ENCODE data around the gene EFCAB13. TPM values are rescaled to one million over a fixed set of nuclear protein-coding genes. Genes with fewer than 3 reads are reported as not detected.
"Not testable (repeated sequence)": the region's sequence is repeated elsewhere in the genome, so short reads cannot be mapped to it uniquely, and the experiment has no call there.

EFCAB13 gene
- total RNA-seq, 1 donor from 2014 or later = 5.2 TPM

GRCh38 chr17:47363171-47363570 is 39.4 kb downstream of the EFCAB13 start:
- TF ChIP-seq CTCF (IDR thresholded peaks at IDR 0.05; ENCODE audit: unreplicated experiment) = no peak
- Mint-ChIP-seq H3K36me3 (ENCODE audit: insufficient read depth) (no peaks in the 10 kb centered on the region), H3K27ac (no peak overlapping the region), H3K4me3 (ENCODE audit: low read depth) (no peak overlapping the region), H3K9me3 (ENCODE audit: low read depth) (peaks cover 11% of the 10 kb centered on the region), H3K4me1 (ENCODE audit: low read depth) (no peaks in the 10 kb centered on the region), H3K27me3 (no peaks in the 10 kb centered on the region)
- no peak for DNase-seq (ENCODE audit: low spot score, unreplicated experiment)

- DNase-seq (ENCODE audit: low spot score, unreplicated experiment) = no peak
Measured at GRCh38 chr17:47367257-47367656, 43.5 kb downstream of the EFCAB13 start.

GRCh38 chr17:47368262-47368661 is 44.5 kb downstream of the EFCAB13 start:
- DNase-seq (ENCODE audit: low spot score, unreplicated experiment) = no peak
- Mint-ChIP-seq H3K27me3 (no peaks in the 10 kb centered on the region), H3K27ac (no peak overlapping the region), H3K4me1 (ENCODE audit: low read depth) (no peaks in the 10 kb centered on the region), H3K4me3 (ENCODE audit: low read depth) (no peak overlapping the region), H3K9me3 (ENCODE audit: low read depth) (peaks cover 12% of the 10 kb centered on the region), H3K36me3 (ENCODE audit: insufficient read depth) (peaks cover 1% of the 10 kb centered on the region)
- no peak for TF ChIP-seq CTCF (IDR thresholded peaks at IDR 0.05; ENCODE audit: unreplicated experiment)

More at GRCh38 chr17:47367257-47367656, 43.5 kb downstream of the EFCAB13 start:
- Mint-ChIP-seq H3K4me1 (ENCODE audit: low read depth) (no peaks in the 10 kb centered on the region), H3K27me3 (no peaks in the 10 kb centered on the region), H3K9me3 (ENCODE audit: low read depth) (peaks cover 14% of the 10 kb centered on the region), H3K4me3 (ENCODE audit: low read depth) (no peak overlapping the region), H3K27ac (no peak overlapping the region), H3K36me3 (ENCODE audit: insufficient read depth) (no peaks in the 10 kb centered on the region)
- TF ChIP-seq CTCF (IDR thresholded peaks at IDR 0.05; ENCODE audit: unreplicated experiment) = no peak

- H3K4me3 Mint-ChIP-seq (ENCODE audit: low read depth); H3K9me3 Mint-ChIP-seq (ENCODE audit: low read depth); H3K4me1 Mint-ChIP-seq (ENCODE audit: low read depth); H3K27ac Mint-ChIP-seq; H3K36me3 Mint-ChIP-seq (ENCODE audit: insufficient read depth); DNase-seq (ENCODE audit: low spot score, unreplicated experiment); H3K27me3 Mint-ChIP-seq: not testable (repeated sequence)
Measured at GRCh38 chr17:47370899-47371298, 47.1 kb downstream of the EFCAB13 start.

- H3K27ac Mint-ChIP-seq = no peak overlapping the region
Measured at GRCh38 chr17:47373002-47373401, 49.2 kb downstream of the EFCAB13 start.

More at GRCh38 chr17:47373002-47373401, 49.2 kb downstream of the EFCAB13 start:
- Mint-ChIP-seq H3K36me3 (ENCODE audit: insufficient read depth) (peaks cover 2% of the 10 kb centered on the region), H3K4me1 (ENCODE audit: low read depth) (no peaks in the 10 kb centered on the region), H3K9me3 (ENCODE audit: low read depth) (peaks cover 9% of the 10 kb centered on the region), H3K27me3 (no peaks in the 10 kb centered on the region), H3K4me3 (ENCODE audit: low read depth) (no peak overlapping the region)
- no peak for TF ChIP-seq CTCF (IDR thresholded peaks at IDR 0.05; ENCODE audit: unreplicated experiment)
- DNase-seq (ENCODE audit: low spot score, unreplicated experiment) = no peak

Measured in progenitor cell of endocrine pancreas (in vitro differentiated cells).